Suppressor macrophage treated with lipopolysaccharide for 4 hours (primary cell): Measurements from ENCODE around the gene CEP112.
"Not testable (repeated sequence)": the region's sequence is repeated elsewhere in the genome, so short reads cannot be mapped to it uniquely, and the experiment has no call there.

Source experiments
- DNase-seq: peaks from one replicate; pipeline ENCODE4 v3.0.0-alpha.2; 2020

The CEP112 gene

DNA sequence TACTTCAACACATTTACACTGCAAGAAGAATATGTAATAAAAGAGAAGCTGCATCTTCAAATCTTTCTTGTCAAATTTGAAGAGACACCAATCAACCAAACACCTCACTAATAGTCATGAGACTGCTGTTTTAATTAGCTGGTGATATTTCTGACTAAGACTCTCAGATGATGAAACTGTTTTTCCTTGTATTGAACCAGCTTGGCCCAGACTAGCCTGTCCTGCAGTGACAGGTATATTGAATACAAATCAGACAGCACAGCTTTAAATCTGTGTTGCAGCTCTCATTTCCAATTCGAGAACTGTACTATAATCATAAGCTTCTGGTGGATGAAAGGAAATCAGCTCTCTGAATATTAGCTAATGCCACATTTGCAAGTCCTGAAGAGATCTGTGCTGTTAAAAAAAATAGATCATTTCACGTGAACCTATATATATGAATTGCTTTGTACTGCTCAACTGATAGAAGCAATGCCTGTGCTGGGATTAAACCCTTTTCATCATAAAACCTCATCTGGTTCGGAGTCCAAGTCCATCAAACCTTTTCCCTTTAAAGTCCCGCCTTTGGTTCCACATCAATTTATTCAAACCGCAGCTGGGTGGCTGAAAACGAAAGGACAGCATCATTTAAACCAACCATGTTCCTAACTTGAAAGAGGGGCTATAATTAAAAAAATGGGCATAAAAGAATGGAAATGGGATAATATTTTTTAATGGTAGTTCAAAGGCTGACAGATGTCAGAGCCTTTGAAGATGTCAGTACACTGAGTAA, 306.2 kb downstream of the CEP112 start:
- no peak for DNase-seq

DNA sequence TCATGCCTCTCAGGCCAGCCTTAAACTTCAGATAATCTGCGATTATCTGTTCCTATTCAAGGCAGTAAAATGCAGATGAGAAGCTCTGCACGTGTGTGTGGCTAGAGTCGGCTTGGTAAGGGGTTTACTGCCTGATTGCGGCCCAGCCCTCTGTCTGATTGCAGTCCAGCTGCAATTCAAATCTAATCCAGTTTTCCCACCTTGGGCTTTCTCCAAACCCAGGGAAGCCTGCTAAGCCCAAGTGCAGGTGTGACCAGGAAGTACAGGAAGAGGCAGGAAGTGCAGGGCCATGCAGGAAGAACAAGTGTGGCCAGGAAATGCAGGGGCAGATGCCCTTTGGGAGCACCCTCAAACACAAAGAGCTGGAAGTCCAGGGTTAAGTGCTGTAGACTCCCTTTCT, 314.9 kb downstream of the CEP112 start:
- DNase-seq: no peak

DNA sequence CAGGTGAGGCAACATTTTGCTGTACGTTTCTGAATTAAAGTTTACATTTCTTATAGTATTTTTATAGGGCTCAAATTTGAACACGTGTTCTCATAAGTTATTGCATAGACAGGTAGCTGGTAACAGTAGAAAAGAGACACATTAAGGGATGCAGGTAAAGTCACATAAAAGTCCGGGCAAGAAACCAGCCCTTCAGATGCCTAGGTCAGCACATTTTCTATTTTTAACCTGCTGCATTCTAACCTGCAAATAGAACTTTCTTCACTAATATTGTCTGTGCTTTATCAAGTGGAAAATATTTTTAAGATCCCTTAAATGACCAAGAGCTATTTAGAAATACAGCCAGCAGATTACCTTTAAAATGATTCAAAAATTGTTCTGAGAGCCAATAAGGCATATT, 323.1 kb downstream of the CEP112 start:
- DNase-seq: no peak

DNA sequence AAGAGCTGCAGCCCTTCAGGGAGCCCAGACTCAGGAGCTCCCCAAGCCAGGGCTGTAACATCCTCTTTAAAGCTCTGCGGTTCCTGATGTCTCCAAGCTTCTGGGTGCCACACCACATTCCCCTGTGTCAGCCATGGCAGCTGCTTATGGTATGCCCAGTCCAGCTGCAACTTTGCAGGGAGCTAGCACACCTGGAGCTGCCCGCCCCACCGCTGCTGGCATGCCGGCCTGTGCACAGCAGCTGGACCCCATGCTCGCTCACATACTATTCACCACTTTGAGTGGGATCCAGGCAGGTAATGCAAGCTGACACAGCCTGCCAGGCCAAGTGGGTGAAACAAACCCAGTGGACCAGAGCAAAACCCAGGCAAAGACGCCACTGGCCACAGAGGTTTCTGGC, 324.9 kb downstream of the CEP112 start:
- DNase-seq: no peak

DNA sequence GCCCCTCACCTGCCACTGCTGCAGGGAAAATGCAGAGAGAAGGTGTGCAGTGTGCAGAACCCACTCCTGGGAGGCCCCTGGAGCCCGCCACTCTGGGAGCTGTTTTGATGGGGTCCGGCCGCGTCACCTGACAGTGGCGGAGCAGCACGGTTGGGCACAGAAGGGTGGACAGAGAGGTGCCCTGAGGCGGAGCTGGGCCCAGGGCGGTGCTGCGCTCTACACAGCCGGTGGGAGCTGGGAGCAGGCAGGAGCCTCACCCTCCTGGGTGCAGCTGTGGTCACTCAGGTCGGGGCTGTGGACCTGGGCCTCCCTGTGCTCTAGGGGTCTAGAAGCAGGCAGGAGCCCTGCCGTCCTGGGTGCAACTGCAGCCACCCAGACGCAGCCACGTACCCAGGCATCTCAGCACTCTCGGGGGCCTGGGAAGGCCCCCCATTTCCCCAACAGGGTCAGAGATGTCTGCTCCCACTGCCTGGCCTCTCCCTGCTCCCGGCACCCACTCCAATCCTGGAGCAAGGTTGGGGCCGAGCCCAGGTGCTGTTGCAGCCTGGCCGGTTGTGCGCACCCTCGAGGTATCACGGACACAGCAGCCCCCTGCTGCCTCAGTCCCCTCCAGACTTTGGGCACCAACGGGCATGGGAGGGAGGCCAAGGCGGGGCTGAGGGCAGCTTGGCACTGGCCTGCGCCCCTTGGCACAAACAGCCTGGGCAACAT, 326.1 kb downstream of the CEP112 start:
- DNase-seq: no peak

DNA sequence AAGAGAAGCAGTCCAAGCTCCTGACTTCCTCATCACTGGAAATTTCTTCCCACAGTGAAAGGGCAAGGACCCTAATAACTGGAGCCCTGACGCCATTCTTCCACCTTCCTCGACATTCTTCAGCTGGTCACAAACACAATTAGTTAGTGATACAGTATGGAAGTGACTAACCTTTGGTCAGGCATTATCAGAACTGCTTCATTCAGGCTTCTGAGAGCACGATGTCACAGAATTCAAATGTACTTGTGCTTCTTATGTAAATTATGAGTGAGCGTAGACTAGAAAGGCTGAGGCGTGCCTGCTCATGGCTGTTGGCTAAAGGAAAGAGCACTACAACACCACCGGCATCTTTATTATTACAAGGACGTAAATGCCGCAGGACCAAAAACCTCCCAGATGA, 327.5 kb downstream of the CEP112 start:
- no peak for DNase-seq

DNA sequence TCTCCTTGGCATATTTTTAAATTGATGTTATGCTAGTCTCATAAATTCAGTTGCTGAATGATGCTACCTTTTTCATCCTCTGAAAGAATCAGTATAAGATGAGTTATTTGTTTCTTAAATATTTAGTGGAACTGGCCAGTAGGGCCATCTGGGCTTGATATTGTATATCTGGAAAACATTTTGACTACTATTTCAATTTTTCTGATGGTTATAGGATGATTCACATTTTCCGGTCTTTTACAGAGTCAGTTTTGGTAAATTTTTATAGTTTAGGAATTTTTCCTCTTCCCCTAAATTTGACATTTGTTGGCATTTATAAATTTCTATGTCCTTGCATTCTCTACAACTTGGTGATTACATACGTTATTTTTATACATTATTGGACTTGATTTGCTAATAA, 334.2 kb downstream of the CEP112 start:
- DNase-seq: no peak

DNA sequence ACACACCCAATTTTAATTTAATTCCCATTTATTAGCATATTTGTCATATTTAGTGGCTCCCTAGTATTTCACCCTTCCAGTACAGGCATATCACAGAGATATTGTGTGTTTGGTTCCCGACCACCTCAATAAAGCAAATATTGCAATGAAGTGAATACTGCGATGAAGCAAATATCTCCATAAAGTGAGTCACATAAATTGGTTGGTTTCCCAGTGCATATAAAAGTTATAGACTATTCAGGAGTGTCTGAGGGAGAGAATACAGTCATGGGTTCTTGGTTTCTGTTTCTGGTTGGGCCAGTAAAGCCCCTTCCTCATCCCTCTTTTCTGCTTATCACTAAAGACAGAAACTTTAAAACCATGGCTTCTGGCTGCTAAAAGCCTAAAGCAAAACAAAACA, 335.1 kb downstream of the CEP112 start:
- no peak for DNase-seq

DNA sequence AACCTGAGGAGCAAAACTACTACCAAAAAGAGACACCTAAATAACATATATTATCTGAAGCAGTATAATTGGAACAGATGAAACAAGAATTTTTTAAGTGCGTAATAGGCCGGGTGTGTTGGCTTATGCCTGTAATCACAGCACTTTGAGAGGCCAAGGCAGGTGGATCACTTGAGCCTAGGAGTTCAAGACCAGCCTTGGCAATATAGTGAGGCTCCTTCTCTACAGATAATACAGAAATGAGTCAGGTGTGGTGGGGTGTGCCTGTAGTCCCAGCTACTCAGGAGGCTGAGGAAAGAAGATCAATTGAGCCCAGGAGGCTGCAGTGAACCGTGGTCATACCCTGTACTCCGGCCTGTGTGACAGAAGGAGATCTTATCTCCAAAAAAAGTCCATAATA, 336.3 kb downstream of the CEP112 start:
- DNase-seq: no peak

DNA sequence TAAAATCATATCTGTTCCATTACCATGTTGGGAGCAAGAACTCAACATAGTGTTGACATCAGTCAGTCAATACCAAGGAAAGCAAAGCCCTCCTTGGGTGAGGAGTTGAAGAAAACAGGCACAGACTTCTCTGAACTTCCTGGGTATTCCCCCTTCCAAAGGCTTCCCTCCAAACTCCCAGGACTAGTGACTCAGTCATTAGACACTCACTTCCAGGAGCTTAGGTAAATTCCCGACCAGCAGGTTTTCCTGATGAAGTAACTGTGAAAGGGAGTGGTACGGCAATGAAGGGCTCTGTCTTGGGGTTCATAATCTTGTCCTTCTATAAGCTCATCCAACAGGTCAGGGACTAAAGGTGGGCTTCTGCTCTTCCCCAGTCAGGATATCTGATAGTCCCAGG, 336.7 kb downstream of the CEP112 start:
- DNase-seq: no peak

DNA sequence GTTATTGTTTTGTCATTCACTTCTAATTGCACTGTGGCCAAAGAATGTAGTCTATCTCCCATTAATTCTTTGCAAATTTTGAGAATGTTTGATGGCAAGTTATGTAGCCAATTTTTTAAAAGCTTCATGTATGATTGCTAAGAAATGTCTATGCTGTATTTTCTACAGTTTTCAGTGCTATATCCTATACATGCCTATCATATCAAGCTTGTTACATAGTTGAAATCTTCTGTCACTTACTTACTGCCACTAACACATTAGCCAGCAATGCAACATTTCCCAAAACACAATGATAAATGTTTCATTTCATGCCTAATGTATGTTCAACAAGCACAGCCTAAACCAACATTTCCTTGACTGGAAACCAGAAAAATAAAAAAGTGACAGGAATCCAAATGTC, 338.1 kb downstream of the CEP112 start:
- DNase-seq: no peak

DNA sequence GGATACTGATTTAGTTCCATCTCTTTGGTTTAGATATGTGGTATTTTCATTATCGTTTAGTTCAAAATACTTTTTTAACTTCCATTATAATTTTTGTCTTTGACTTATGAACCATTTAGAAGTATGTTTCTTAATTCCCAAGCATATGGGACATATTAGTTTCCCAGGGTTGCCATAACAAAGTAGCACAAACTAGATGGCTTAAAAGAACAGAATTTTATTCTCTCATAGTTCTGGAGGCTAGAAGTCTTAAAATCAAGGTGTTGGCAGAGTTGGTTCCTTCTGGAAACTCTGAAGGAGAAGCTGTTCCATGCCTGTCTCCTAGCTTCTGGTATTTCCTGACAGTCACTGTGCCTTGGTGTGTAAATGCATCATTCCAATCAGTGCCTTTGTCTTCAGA, 339.0 kb downstream of the CEP112 start:
- DNase-seq: no peak

DNA sequence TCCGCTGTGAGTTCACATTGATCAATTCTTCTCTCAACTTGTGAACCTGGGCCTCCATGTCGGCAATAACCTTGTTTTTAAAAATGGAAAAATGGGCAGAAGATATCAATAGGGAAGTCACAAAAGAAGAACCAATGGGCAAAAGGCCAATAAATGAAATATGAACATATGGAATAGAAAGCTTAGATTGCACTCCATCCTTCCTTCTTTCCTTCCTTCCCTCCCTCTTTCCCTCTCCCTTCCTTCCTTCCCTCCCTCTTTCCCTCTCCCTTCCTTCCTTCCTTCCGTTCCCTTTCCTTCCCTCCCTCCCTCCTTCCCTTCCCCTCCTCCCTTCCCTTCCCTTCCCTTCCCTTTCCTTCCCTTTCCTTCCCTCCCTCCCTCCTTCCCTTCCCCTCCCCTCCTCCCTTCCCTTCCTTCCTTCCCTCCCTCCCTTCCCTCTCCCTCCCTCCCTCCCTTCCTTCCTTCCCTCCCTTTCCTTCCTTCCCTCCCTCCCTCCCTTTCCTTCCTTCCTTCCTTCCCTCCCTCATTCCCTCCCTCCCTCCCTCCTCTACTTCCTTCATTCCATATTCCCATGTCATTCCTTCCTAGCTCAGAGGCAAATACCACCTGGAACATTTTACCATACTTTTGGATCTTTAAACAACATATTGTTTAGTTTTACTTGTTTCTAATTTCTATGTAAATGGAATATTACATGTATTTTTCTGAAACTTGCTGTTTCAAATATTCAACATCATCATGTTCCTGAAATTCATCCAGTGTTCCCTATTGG, 339.8 kb downstream of the CEP112 start:
- DNase-seq: no peak

DNA sequence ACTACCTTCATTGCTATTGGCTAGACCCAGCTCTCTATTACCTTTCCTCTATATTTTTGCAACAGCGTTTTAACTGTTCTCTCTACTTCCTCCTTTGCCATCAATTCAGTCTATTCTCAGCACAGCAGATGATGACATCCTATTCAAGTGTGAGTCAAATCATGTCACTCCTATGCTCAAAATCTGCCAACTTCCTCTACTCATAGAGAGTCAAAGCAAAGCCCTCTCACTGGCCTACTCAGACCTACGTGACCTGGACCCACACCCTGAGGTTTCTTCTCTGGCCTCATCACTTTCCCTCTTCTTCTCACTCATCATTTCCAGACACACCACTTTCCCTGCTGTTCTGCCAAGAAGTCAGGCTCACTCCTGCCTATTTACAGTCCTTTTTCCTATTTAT, 341.4 kb downstream of the CEP112 start:
- peak; percentile 66 for DNase-seq

DNA sequence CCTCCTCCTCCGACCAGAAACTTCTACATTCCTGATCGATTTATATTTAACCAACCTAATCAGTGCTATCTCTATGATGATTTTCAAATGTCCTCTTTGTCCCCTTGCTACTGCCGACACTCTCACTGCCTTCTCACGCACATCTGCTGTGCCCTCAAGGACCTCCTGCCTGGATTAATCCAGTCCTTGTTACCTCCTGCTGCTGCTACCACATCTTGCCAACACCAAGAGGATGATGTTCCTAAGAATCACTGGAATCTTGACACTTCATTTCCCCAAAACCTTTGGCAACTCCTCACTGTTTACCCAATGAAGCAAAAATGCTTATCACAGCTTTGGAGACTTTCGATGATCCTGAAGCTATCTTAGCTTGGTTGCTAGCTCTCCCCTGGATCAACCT, 343.2 kb downstream of the CEP112 start:
- DNase-seq: no peak

DNA sequence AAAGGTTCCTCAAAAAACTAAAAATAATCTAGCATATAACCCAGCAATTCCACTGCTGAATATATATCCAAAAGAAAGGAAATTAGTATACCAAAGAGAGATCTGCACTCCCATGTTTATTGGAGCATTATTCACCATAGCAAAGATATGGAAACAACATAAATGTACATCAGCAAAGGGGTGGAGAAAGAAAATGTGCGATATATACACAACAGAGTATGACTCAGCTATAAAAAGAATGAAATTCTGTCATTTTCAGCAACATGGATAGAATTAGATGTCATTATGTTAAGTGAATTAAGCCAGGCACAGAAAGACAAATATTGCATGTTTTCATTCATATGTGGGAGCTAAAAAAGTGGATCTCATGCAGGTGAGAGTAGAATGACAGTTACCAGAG, 350.8 kb downstream of the CEP112 start:
- DNase-seq: no peak

DNA sequence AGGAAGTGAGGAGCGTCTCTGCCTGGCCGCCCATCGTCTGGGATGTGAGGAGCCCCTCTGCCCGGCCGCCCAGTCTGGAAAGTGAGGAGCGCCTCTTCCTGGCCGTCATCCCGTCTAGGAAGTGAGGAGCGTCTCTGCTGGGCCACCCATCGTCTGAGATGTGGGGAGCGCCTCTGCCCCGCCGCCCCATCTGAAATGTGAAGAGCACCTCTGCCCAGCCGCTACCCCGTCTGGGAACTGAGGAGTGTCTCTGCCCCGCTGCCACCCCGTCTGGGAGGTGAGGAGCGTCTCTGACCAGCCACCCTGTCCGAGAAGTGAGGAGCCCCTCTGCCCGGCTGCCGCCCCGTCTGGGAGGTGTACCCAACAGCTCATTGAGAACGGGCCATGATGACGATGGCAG, 354.7 kb downstream of the CEP112 start:
- not testable (repeated sequence) for DNase-seq

DNA sequence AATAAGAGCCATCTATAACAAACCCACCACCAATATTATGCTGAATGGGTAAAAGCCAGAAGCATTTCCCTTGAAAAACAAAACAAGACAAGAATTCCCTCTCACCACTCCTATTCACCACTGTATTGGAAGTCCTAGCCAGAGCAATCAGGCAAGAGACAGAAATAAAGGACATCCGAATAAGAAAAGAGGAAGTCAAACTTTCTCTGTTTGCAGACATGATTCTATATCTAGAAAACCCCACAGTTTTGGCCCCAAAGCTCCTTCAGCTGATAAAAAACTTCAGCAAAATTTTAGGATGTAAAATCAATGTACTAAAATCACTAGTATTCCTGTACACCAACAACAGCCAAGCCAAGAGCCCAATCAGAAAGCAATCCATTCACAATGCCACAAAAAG, 358.7 kb downstream of the CEP112 start:
- no peak for DNase-seq

DNA sequence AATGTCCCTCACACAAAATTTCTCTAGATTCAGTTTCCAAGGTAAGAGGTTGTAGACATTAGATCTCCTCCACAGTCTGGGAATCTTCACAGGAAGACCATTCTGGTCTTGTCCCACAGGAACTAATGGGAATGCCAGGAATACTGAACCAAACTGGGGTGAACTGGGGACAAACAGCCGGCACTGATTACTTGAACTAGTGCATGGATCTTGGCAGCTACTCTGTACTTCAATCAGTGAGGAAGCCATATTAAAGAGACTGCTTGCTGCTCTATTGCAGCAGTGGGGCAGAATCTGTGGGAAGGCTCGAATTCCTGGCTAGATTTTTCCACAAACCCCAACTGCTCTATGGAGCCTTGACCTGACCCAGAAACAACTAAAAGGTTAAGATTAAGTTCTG, 361.6 kb downstream of the CEP112 start:
- DNase-seq: no peak

DNA sequence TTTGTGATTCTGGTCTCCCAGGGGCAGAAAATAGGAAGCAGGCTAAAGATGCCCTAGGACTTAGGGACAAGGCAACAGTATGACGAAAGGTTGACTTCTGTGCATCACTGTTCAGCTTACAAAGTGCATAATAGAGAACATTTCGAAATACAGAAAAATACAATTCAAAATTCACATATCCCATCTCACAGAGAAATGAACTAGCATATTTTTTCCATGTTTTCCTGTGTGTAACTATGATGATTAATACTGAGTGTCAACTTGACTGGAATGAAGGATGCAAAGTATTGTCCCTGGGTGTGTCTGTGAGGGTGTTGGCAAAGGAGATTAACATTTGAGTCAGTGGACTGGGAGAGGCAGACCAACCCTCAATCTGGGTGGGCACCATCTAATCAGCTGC, 365.4 kb downstream of the CEP112 start:
- DNase-seq: not testable (repeated sequence)

DNA sequence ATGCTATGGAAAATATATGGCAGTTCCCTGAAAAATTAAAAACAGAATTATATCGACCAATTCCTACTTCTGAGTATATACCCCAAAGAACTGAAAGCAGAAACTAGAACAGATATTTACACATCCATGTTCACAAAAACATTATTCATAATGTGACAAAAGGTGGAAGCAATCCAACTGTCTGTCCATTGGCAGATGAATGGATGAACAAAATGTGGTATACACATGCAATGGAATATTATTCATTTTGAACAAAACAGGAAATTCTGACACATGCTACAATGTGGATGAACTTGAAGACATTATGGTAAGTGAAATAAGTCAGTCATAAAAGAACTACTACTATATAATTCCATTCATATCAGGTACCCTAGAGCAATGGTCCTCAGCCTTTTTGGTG, 367.0 kb downstream of the CEP112 start:
- DNase-seq: no peak

DNA sequence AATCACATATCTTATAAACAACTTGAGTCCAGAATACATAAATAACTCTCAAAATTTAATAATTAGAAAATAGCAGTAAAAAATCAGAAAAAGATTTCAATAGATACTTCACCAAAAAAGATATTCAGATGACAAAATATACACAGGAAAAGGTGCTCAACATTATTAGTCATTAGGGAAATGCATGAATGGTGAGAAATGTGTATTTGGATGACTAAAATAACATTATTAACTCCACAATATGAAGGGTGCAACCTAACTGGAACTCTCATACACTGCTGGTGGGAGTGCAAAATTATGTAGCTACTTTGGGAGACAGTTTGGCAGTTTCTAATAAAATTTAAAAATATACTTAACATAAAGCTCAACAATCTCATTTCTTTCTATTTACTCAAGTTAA, 368.2 kb downstream of the CEP112 start:
- no peak for DNase-seq

DNA sequence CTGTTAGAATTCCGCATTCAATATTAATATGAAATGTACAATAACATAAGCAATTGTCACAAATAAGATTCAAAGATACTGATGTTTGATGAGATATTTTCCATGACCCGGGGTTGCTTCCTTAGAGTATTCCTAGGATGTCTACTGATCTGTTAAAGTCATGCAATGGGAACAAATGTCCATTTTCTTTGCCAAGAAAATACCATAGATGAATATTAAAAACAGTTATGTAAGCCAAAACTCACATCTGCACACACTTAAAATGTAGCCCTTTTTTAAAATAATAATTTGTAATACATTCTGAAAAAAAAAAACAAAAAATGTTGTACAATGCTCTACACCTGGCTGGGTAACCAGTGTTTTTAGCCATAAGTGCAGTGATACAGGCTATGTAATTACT, 371.1 kb downstream of the CEP112 start:
- no peak for DNase-seq

DNA sequence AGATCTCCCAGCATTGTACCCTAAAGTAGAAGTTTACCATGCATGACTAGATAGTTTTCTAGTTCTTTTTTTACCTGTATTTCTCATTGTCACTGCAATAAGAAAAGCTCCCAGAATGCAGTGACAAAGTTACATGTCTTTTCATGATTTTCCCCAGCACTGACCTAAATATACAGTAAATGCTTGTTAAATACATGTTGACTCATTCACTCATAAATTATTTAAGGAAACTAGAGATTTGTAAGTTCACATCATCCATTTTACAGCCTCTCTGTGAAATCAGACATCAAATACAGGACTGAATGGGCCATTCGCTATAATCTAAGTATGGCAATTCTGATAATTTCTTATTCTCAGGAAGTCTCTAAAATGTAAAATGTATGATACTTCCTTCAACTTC, 371.6 kb downstream of the CEP112 start:
- no peak for DNase-seq
